ENCODE measurements around the gene MRPS9. TPM values are rescaled to one million over a fixed set of nuclear protein-coding genes. Genes with fewer than 3 reads are reported as not detected.

MRPS9 gene
- total RNA-seq, 1 donor from 2014 or later: 21.2 TPM

DNA sequence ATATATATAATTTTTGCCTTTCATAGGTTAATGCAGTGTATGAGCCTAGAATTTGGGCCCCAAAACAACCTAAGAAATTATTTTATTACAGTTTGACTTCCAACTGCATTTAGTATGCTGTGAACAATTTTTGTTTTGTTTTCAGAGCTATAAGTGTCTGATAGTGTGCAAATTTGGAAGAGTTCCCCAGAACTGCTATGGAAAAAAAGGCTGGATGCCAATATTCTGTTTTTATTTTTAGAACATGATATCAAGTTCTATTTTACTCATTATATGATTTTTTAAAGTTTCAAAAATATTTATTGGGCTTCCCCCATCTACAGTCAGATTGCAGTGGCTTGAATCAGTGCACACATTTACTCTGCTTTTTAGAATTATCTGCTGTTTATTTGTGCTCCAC is 42.6 kb downstream of the MRPS9 start:
- ATAC-seq: no peak

DNA sequence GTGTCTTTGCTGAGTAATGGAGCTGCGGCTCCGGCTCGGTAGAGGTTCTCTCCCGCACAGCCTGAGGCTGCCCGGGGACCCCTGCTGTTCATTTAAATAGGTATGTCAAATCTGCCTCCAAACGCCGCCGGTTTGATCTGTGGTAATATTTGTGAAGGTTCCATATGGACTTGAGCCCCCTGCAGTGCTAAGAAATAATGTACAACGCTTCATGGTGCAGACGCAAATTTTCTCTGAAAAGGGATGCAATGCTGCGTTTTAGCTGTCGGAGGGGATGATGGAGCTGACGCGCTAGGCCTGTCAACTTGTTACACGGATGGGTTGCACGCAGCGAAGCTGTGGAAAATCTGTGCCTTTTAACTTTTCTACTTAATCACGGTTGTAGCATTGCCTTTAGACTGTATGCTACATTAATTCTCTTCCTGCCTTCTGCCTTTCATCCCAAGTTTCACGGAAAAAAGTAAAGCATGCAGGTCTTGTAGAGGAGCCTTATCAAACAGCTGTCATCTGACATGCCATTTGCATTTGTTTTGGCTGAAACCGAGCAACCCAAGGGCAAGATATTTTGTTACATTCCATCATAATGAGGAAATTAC is 43.2 kb downstream of the MRPS9 start:
- ATAC-seq: no peak

DNA sequence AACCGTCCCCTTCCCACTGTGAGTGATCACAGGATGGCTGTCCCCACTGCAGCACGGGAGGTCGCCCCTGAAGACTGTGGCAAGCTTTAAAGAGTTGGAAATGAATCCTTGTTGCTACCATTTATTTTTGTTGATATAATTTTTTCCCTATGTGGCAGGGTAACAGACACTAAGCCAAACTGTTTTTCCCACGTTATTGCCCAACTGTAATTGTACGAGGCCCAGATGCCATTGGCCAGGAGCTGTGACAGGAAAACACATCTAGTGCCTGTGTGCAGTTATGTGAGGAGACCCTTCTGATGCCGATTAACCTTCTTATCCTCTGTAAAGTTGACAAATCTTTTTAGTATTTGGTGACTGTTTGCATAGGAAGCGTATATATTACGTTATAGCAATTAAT is 44.2 kb downstream of the MRPS9 start:
- no peak for ATAC-seq

DNA sequence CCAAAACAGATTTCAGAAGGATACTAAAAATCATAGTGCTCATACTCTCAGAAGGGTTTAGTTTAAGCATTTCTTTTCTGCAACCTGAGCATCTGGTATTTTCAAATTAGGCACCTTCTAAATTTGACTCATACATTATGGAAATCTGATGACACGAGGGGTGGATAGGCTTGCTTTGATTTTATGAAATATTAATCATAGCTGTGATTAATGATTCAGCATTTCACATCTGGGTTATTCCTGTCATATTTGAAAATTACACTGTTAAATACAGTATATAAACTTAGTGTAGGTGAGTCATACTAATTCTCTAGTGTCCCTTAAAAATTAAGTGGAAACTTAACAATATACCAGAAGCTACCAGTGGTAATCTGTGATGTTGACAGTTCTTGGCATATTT is 47.7 kb downstream of the MRPS9 start:
- peak; percentile 36 for ATAC-seq

DNA sequence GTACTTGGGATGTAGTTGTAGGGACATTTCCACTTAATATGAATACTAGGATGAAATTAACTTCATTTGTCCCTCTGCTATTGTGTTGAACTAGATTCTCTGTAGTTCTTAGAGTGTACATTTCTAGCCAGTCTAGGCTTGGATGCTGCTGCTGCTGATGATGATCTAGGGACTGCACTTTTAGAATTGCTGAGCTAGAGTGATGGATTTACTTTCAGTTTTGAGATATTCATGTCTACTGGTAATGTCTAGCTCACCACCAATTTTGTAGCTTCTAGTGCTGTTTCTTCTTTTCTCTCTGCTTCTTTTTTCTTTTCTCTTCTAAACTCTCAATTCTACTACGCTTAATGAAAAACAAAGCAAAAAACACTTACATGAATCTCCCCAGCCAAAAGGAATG is 49.4 kb downstream of the MRPS9 start:
- ATAC-seq: no peak

DNA sequence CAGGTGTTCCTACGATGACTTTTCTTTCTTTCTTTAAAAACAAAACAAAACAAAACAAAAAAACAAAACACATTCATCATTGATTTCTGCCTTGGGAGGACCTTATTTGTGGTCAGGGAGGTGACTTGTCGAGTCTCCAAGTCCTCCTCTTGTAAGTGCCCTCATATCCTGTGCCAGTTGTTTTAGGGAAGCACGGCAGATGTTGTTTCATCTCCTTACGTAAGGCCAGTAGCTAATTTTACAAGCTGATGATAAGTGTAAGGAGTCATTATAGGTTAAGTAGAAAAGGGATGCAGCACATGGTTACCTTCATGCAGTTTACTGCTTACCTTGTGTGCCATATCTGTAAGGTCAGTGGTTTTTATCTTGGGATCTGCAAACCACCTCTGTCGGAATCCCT is 52.2 kb downstream of the MRPS9 start:
- no peak for ATAC-seq

DNA sequence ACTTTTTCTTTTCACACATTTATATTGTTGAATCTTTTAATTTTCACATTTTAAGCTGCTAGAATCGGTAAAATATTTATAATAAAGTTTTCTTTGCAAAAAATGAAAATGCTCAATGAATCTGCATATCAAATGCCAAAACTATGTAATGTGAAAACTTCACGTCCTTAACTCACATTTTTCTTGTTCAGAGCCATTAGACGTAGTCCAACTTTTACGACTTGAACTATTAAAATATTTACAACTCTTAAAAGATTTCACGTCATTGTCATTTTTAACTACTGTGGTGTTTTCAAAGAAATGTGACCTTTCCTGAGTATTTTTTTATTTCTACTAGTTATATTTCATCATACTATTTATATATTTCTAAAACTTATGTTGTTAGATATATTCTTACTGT is 54.9 kb downstream of the MRPS9 start:
- no peak for ATAC-seq

DNA sequence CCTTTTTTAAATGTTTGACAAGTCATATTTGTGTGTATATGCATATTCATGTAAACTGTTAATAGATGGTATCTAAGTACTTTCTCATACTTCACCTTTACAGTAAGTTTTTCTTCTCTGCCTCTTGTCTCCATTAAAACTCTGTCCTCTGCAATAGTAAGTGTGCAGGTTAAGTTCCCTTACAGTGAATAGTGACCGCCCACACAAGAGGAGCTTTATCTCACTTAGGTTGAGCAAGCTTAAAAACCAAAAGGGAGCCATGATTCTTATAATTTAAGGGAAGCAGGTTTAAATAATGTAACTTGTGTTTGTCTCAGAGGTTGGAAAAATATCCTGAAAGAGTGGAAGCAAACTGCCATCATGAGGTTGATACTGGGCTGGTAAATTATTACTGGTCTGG is 61.3 kb downstream of the MRPS9 start:
- ATAC-seq: no peak

DNA sequence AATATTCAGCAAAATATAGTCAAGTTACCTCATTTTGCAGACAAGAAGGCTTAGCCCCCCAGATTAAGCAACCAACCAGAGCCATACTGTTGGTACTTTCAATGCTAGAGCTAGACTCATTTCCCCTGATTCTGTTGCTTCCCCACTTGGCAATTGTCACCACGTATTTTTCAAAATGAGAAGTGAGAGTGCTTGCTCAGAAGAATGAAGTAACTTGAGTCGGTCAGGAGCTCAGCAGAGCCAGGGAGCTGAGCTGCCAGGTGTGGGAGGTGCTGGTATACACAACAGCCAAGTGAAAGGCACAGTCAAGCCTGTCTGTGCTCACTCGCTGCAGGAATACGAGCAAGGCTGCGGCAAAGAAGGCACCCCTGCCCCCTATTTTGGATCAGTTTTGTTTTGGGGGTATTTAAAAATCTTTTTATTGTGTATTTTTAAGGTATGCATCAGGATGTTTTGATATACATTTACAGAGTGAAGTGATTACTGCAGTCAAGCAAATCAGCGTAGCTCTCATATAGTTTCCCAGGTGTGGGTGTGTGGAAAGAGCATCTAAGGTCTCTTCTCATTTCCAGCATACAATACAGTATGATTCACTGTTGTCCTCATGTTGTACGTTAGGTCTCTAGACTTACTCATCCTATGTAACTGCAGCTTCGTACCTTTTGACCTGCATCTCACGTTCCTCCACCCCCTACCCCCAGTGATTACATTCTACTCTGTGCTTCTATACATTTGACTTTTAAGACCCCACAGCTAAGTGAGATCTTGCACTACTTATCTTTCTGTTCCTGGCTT is 62.4 kb downstream of the MRPS9 start:
- ATAC-seq: no peak

DNA sequence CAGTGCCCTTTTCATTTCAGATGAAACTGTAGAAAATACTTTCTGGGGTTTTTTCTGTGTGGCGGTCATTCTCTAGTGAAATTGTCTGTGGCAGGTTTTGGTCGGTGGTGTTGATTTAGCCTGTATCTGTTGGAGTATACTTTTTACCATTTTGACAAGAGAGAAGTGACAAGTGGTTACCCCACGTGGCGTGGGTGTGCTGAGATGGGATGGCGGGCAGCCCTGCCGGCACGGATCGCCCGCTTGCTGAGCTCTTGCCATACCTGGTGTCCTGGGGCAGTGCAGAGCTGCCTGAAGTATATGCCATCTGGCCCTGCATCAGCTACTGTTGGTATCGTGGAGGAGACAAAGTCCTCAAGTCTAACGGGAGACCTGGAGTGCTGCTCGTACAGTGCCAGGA is 64.1 kb downstream of the MRPS9 start:
- ATAC-seq: no peak

DNA sequence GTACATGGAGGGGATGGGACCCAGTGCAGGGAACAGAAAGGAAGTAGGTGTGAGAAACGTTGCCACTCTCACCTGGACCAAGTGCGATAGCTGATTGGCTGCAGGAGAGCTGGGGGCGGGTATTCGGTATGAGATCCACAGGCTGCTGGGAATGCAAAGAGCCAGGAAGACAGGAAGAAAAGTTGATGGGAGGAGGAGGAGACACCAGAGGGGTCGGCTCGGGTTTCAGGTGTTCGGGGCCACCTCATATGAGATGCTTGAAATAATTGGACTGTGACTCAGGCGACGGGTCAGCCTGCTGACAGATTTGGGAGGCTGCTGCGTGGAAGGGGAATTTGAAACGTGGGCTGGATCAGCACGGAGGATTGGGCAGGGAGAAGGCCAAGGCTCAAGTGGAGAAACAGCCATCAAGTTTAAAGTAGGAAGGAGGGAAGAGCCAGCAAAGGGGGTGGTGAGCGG is 65.1 kb downstream of the MRPS9 start:
- ATAC-seq: no peak

DNA sequence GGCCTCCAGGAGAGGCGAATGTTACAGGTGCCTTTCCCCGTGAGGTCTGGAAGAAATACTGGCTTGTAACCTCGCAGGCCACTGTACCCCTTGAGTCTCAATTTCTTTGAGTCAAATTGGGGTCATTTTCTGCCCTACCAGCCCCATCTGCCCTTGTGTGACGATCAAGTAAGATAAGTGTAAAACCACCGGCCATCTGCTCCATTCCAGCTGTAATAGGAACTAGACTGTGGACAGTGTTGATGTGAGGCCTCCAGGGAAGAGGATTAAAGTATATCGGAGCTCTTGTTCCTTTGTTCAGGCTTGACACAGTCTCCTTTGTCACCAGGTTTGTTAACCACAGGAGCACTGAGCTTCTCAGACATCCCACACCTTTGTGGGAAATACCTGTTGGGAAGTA is 65.6 kb downstream of the MRPS9 start:
- ATAC-seq: no peak

DNA sequence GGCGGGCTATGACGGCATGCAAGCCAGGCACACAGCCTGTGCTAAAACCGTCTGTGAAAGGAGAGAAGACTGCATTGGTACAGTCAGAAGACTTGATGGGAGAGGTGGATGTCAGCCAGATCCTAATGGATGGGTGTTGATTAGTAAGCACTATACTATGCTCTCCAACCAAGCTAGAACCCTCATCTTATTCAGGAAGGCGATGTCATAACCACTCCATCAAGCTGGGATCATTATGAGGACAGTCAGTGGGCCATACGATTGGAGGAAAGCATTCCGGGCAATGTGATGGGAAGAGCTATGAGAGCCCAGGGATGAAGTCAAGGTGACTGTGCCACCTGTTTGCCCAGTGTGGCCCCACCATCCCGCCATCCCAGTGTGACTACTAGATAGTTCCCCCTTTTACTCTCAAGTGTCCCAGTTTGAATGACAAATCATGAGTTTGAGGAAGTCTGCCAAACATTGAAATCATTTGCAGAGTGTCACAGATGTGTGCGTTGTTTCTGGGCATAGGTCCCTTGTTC is 66.4 kb downstream of the MRPS9 start:
- no peak for ATAC-seq

DNA sequence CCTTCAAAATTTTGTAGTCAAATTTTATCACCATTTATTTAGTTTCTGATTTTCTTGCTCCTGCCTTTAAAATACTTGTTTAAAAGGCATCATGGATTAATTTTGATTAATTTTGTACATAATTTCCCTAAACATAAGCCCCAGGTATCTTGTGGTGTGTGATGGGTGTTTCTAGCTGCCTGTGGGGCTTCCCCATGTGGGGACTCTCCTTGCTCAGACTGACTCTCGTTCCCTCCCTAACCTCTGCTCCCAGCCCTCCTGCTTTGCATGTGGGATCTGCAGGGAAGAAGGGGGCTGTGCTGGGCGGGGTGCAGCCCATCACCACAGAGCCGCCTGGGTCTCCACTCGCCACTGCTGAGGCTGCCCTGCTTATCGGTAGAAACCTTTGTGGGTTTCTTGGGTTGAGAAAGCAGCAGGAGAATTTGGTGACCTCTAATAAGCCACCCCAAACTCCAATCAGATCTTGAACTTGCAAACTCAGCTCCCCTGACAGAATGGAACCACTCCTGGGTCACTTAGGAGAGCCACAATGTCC is 72.5 kb downstream of the MRPS9 start:
- no peak for ATAC-seq

DNA sequence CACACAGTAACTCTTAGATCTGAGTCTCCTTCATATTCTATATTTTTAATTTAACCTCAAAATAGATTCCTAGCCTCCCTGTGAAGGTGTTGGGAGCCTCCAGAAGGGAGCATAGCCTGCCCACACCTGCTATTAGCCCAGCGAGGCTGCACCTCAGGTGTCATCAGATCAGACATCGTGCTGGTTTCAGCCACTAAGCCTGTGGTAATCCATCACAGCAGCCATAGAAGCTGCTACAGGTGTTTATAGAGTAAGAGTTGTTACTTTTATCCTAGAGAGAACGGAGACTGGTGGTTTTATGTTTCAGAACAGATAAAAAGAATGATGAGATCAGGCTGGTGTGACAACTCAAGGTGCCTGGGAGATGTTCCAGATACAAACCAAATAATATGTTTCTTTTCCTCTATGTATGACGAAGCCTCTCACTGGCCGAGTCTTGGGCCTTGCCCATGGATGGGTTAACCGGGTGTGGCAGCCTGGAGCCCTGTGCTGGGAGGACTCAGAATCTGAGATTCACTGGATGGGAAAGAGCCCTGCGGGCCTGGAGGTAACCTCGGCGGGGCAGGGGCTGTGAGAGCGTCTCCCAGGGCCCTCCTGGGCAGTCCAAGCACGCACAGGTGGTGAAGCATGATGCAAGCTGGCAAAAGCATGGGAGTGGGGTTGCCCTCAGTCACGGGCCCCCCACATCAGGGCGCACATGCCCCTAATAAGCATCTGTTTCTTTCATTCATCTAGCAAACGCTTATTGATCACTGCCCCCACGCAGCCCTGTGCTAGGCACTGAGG is 73.7 kb downstream of the MRPS9 start:
- no peak for ATAC-seq

DNA sequence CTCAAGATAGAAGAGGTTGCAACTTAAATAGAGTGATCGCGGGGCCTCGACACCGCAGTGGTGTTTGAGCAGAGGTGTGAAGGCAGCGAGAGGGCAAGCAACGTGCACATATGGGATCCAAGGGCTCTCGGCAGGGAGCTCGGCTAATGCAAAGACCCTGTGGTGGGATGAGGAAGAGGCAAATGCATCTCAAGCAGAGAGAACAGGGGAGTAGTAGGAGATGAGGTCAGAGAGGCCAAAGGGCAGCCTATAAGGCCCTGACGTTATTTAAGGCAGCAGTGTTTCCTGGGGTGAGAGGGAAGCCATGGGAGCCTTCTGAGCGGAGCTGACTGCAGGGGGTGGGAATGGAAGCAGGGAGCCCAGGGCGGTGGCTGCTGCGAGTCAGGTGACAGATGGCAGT is 74.5 kb downstream of the MRPS9 start:
- ATAC-seq: no peak

DNA sequence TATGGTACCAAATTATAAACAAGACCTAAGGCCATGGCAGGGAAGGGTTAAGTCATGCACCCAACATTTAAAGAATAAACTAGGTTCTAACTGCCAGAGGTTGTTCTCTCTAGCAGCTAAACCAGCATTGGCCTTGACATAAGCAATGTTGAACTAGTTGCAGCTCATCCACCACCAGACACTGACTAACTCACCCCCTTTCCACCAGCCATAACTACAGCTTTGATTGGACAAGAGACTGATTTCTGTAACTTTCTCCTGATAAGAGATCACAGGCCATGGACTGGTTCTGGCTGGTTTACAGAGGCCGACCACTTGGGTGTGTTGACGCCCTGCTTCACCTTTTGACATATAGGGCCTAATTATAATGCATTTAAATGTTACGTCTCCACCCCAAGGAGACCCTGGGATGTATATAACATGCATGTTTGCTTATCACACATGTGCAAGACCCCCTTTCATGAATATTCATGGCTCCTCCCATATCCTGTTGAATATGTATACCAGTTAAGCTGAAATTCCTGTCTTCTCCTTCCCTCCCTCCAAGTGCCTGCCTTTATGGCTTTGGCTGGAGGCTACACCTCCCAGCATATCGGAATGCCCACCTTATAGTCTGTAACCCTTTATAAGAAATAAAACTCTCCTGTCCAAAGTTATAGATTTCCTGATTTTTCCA is 75.9 kb downstream of the MRPS9 start:
- ATAC-seq: no peak

DNA sequence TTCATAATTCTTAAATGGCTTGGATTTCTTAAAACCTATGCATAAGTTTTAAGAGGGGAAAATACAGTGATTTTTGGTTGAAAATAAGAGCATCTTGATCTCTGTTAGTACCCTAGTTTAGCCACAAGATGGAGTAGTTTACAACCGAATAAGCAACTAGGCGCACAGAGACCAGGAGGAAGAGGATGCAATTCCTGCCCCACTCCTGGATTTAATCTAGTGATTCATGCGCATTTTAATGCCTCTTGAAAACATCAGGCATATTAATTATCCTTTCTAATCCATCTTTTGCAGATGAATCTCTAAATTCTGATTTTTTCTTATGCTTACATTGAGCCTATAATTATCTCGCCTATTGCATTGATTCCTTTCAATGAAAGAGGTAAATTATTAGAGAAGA is 76.7 kb downstream of the MRPS9 start:
- peak; percentile 81 for ATAC-seq

DNA sequence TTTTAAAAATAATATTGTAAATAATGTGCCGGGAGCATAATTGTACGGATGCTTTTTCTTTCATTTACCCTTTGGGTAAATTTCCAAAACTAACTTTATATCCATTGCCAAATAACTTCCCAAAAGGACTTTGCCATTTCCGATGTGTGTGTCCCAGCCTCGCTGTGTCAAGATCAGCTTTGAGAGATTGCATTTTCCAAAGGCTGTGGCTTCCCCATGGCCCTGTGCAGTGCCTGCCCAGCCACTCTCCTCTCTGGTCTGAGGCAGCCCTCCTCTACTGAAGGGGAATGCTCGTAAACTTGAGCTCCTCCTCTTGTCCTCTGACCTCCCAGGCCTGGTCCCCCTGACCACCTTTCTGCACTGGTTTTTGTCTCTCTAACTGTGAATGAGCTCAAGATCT is 78.5 kb downstream of the MRPS9 start:
- ATAC-seq: no peak

DNA sequence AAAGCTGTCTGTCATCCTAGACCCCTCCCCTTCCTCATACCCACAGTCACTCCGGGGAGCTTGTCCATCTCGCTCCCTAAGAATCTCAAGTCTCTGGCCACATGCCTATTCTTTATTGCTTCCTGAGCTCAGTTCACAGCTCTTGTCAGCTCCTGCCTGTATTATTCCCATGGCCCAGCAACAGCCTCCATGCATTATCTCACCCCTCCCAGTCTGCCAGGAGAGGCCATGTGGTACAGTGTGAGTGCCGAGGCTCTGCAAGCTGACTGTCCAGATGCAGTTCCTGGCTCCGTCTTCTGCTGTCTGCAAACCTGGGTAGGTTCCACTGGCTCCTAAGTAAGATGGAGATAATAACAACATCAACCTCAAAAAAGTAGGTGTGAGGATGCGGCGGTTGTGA is 79.7 kb downstream of the MRPS9 start:
- no peak for ATAC-seq

DNA sequence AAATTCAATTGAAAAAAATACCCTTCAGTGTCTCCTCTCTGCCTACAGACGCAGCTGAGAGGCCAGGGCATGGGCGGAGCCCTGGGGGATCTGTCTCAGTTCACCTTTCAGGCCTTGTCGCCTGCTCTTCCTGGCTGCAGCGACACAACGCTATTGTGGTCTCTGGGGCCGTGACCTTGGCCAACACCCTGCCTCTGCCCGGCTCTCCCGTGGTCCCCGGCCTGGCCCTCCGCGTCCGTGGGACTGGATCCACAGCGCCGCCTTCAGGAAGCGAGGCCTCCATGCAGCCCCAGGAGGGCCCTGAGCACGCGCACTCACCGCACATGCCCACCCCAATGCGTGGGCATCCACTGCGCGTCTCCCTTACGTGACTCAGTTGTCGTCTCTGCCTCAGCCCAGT is 81.1 kb downstream of the MRPS9 start:
- no peak for ATAC-seq

DNA sequence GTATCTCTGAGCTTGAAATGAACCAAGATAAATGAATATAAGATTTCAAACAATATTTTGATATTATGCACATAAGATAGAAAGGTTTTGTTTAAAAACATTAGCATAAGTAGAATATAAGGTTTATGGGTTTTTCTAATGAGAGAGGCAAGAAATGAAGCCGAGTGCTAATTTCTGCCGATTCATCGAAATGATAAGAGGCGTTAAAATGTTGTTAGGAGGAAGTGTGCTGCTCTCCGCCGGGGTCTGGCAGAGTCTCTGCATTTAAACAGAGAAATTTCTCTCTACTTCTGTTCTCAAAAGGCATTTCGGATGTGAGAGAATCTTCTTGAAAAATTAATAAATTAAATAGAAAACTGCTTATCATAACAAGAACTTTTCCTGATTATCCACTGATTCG is 83.6 kb downstream of the MRPS9 start:
- ATAC-seq: no peak

DNA sequence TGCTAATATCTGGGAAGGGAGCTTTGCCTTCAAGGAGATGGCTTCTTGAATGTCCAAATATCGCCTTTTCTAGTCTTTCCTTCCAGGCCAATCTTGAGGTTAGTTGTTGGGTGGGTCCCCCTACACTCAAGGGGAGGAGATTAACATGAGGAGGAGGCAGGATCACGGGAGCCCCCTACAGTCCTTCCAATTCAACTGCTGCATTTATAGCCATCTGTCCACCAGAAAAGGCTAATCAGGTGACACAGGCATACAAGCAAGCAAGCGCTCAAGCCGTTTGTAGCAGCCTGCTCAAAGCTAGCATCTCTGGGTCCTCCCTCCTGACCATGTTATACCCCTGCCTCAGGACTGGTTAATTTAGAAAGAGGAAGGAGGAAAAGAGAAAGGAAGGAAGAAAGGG is 87.6 kb downstream of the MRPS9 start:
- no peak for ATAC-seq

Measured in esophagus mucosa (tissue), 1 donor.